ENCODE results near the gene AOX1. TPM values are rescaled to one million over a fixed set of nuclear protein-coding genes. Genes with fewer than 3 reads are reported as not detected.
"Not testable (repeated sequence)": the region's sequence is repeated elsewhere in the genome, so short reads cannot be mapped to it uniquely, and the experiment has no call there.

Gene AOX1
- total RNA-seq, 1 donor from 2014 or later, result 2.1 TPM

DNA sequence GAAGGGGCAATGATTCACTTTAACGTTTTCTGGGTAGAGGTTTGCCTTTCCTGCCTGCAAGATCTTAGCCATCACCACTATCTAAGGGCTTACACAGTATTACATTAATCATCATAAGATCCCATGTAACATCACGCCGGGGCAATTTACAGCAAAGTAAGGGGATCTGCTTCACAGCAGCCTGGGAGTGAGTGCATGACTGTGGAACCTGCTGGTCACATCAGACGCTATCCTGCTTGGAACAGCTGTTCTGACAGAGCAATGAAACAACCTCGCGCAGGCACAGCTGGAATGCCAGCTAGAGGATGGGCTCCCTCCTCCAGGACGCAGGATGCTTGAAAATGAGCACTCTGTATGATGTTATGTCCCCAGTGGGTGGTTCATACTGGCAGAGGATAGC, 89.0 kb downstream of the AOX1 start:
- Histone ChIP-seq H3K4me3 (ENCODE audit: low read length in 3 of 3) (no peak overlapping the region), H3K36me3 (ENCODE audit: control insufficient read depth in 3 of 3, insufficient read depth in 3 of 3, low read length in 3 of 3) (no peaks in the 10 kb centered on the region), H3K9ac (ENCODE audit: low read depth in 1 of 3, low read length in 3 of 3) (no peak overlapping the region), H3K27ac (ENCODE audit: low read depth, low read length) (no peak overlapping the region), H3K27me3 (ENCODE audit: control insufficient read depth in 3 of 3, insufficient read depth in 3 of 3, low read length in 3 of 3) (peaks cover 0 to 2% (median 0%) of the 10 kb centered on the region in 3 donors), H3K9me3 (ENCODE audit: control insufficient read depth in 3 of 3, low read length in 3 of 3) (no peaks in the 10 kb centered on the region), H3K4me1 (ENCODE audit: control insufficient read depth in 3 of 3, insufficient read depth in 3 of 3, low read length in 3 of 3) (peaks cover 0 to 3% (median 3%) of the 10 kb centered on the region in 3 donors)

DNA sequence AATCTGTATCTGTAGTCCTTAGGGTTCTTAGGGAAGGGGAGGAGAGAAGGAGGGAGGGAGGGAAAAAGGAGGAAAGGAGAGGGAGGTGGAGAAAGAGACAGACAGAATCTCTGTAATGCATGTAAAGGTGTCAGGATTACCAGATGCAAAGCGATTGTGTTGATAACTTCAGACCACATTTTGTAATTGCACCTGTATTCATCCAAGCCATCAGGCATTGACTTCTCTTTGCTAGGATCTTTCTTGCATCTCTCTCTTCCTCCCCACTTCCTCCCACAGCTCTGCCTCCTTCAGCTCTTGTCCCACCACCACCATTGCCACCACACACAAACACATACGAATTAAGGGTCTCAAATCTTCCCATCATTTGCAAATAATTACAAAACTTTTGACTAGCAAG, 91.4 kb downstream of the AOX1 start:
- H3K27me3 ChIP-seq (ENCODE audit: control insufficient read depth in 3 of 3, insufficient read depth in 3 of 3, low read length in 3 of 3), result peaks cover 0 to 2% (median 0%) of the 10 kb centered on the region in 3 donors
- no peak overlapping the region for H3K4me3 ChIP-seq (ENCODE audit: low read length in 3 of 3)
- no peak overlapping the region for H3K27ac ChIP-seq (ENCODE audit: low read depth, low read length)
- no peaks in the 10 kb centered on the region for H3K36me3 ChIP-seq (ENCODE audit: control insufficient read depth in 3 of 3, insufficient read depth in 3 of 3, low read length in 3 of 3)
- H3K9ac ChIP-seq (ENCODE audit: low read depth in 1 of 3, low read length in 3 of 3), result no peak overlapping the region
- H3K9me3 ChIP-seq (ENCODE audit: control insufficient read depth in 3 of 3, low read length in 3 of 3), result no peaks in the 10 kb centered on the region
- H3K4me1 ChIP-seq (ENCODE audit: control insufficient read depth in 3 of 3, insufficient read depth in 3 of 3, low read length in 3 of 3), result peaks cover 0 to 3% (median 3%) of the 10 kb centered on the region in 3 donors

DNA sequence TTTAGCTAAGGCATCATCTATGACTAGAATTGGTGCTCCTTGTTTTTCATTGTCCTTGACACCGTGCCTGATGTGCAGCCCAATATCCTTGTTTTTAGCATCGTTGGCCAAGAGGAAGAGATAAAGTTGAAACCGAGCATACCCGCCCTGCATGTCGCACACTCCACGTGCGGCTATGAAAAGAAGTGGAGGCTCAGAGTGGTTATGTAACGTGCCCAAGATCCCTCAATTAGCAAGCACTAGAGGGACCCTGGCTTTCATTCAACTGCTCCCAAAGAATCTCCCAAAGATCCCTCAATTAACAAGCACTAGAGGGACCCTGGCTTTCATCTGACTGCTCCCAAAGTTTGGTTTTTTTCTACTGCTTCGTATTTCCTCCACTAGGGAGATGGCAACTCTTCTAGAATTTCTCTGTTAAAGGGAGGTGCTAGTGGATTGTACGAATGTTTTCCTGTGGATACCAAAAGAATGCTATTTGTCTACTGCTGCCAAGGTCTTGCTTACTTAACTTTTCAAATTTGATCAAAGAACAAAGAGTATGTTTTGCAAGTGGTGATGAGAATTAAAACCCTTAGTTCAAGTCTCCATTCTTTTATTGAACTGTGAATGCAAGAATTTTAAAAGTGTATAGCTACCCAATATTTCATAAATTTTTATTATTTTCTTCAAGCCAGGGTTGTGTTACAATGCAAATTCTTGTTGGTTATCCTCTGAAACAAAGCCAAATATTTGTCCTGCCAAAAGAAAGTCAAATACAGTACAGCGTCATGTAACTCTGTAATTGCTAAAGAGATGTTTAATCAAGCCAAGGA, 92.1 kb downstream of the AOX1 start:
- Histone ChIP-seq H3K27ac (ENCODE audit: low read depth, low read length) (no peak overlapping the region), H3K36me3 (ENCODE audit: control insufficient read depth in 3 of 3, insufficient read depth in 3 of 3, low read length in 3 of 3) (no peaks in the 10 kb centered on the region), H3K4me1 (ENCODE audit: control insufficient read depth in 3 of 3, insufficient read depth in 3 of 3, low read length in 3 of 3) (peaks cover 0 to 3% (median 3%) of the 10 kb centered on the region in 3 donors), H3K4me3 (ENCODE audit: low read length in 3 of 3) (no peak overlapping the region), H3K27me3 (ENCODE audit: control insufficient read depth in 3 of 3, insufficient read depth in 3 of 3, low read length in 3 of 3) (peaks cover 0 to 2% (median 0%) of the 10 kb centered on the region in 3 donors), H3K9ac (ENCODE audit: low read depth in 1 of 3, low read length in 3 of 3) (no peak overlapping the region), H3K9me3 (ENCODE audit: control insufficient read depth in 3 of 3, low read length in 3 of 3) (no peaks in the 10 kb centered on the region)

DNA sequence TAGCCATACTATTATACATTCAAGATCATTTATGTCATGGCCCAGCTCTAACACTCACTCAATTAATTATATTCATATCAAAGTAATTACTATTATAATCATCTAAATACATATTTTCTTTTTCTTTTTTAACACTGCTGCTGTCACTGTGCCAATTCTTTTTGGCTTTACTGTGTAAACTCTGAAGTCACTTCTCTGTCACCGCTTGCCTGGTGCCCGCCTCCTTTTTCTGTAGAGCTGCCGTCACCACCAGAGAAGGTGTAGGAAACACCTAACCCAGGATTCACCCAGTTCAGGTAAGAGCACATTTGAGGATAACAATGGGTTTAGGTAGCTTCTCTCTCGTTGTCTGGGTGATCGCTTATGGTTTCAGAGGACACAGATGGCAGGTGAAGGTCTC, 93.3 kb downstream of the AOX1 start:
- peaks cover 0 to 2% (median 0%) of the 10 kb centered on the region in 3 donors for H3K27me3 ChIP-seq (ENCODE audit: control insufficient read depth in 3 of 3, insufficient read depth in 3 of 3, low read length in 3 of 3)
- H3K4me1 ChIP-seq (ENCODE audit: control insufficient read depth in 3 of 3, insufficient read depth in 3 of 3, low read length in 3 of 3), result peaks cover 0 to 3% (median 3%) of the 10 kb centered on the region in 3 donors
- H3K36me3 ChIP-seq (ENCODE audit: control insufficient read depth in 3 of 3, insufficient read depth in 3 of 3, low read length in 3 of 3), result no peaks in the 10 kb centered on the region
- no peak overlapping the region for H3K9ac ChIP-seq (ENCODE audit: low read depth in 1 of 3, low read length in 3 of 3)
- no peak overlapping the region for H3K27ac ChIP-seq (ENCODE audit: low read depth, low read length)
- H3K4me3 ChIP-seq (ENCODE audit: low read length in 3 of 3), result no peak overlapping the region
- no peaks in the 10 kb centered on the region for H3K9me3 ChIP-seq (ENCODE audit: control insufficient read depth in 3 of 3, low read length in 3 of 3)

DNA sequence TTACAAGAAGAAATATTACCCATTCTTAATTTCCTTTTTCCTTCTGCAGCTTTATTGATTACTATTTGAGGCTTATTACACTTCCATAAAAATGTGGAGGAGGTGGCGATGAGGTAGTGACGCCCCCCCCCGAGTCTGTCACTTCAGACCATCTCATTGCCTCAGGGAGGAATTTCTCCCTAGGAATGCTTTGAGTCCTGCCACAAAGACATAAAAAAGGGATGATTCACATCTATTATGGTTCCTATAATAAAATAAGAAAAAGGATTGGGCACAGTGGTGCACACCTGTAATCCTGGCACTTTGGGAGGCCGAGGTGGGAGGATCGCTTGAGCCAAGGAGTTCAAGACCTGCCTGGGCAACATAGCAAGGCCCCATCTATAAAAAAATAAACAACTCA, 93.7 kb downstream of the AOX1 start:
- no peaks in the 10 kb centered on the region for H3K36me3 ChIP-seq (ENCODE audit: control insufficient read depth in 3 of 3, insufficient read depth in 3 of 3, low read length in 3 of 3)
- no peaks in the 10 kb centered on the region for H3K9me3 ChIP-seq (ENCODE audit: control insufficient read depth in 3 of 3, low read length in 3 of 3)
- peaks cover 0 to 2% (median 0%) of the 10 kb centered on the region in 3 donors for H3K27me3 ChIP-seq (ENCODE audit: control insufficient read depth in 3 of 3, insufficient read depth in 3 of 3, low read length in 3 of 3)
- H3K27ac ChIP-seq (ENCODE audit: low read depth, low read length), result no peak overlapping the region
- peaks cover 0 to 3% (median 3%) of the 10 kb centered on the region in 3 donors for H3K4me1 ChIP-seq (ENCODE audit: control insufficient read depth in 3 of 3, insufficient read depth in 3 of 3, low read length in 3 of 3)
- H3K4me3 ChIP-seq (ENCODE audit: low read length in 3 of 3), result no peak overlapping the region
- H3K9ac ChIP-seq (ENCODE audit: low read depth in 1 of 3, low read length in 3 of 3), result no peak overlapping the region

DNA sequence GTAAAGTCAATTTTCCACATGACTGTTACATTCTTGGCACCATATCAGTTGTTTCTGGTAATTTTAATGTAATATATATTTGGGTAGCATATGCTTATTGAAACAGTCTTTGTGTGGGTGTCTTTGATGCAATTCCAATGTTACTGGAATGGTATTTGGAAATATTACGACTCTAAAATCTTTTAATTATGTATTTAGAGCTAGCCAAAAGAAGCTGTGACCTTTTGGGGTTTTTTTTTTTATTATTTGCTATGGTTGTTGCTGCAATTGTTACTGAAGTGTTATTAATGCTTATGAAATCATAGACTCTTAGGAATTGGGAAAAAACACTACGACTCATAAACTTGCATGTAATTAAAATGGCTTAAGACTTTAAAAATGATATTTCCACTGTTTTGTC, 95.9 kb downstream of the AOX1 start:
- Histone ChIP-seq H3K36me3 (ENCODE audit: control insufficient read depth in 3 of 3, insufficient read depth in 3 of 3, low read length in 3 of 3) (no peaks in the 10 kb centered on the region), H3K4me3 (ENCODE audit: low read length in 3 of 3) (no peak overlapping the region), H3K27ac (ENCODE audit: low read depth, low read length) (no peak overlapping the region), H3K9me3 (ENCODE audit: control insufficient read depth in 3 of 3, low read length in 3 of 3) (no peaks in the 10 kb centered on the region), H3K27me3 (ENCODE audit: control insufficient read depth in 3 of 3, insufficient read depth in 3 of 3, low read length in 3 of 3) (no peaks in the 10 kb centered on the region), H3K4me1 (ENCODE audit: control insufficient read depth in 3 of 3, insufficient read depth in 3 of 3, low read length in 3 of 3) (peaks cover 0 to 3% (median 3%) of the 10 kb centered on the region in 3 donors), H3K9ac (ENCODE audit: low read depth in 1 of 3, low read length in 3 of 3) (no peak overlapping the region)

DNA sequence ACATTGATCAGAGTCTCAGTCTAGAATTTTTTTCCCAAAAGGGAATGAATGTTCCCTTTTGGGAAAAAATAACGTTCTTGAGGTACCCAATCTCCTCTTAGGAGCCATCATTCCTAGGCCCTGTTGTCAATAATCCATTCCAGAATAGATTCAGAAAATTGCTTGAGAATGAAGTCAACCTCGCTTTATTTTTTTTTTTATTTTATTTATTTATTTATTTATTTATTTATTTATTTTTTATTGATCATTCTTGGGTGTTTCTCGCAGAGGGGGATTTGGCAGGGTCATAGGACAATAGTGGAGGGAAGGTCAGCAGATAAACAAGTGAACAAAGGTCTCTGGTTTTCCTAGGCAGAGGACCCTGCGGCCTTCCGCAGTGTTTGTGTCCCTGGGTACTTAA, 96.6 kb downstream of the AOX1 start:
- not testable (repeated sequence) for H3K9ac ChIP-seq (ENCODE audit: low read depth in 1 of 3, low read length in 3 of 3); H3K36me3 ChIP-seq (ENCODE audit: control insufficient read depth in 3 of 3, insufficient read depth in 3 of 3, low read length in 3 of 3); H3K9me3 ChIP-seq (ENCODE audit: control insufficient read depth in 3 of 3, low read length in 3 of 3); H3K27ac ChIP-seq (ENCODE audit: low read depth, low read length); H3K4me3 ChIP-seq (ENCODE audit: low read length in 3 of 3); H3K27me3 ChIP-seq (ENCODE audit: control insufficient read depth in 3 of 3, insufficient read depth in 3 of 3, low read length in 3 of 3); H3K4me1 ChIP-seq (ENCODE audit: control insufficient read depth in 3 of 3, insufficient read depth in 3 of 3, low read length in 3 of 3)

DNA sequence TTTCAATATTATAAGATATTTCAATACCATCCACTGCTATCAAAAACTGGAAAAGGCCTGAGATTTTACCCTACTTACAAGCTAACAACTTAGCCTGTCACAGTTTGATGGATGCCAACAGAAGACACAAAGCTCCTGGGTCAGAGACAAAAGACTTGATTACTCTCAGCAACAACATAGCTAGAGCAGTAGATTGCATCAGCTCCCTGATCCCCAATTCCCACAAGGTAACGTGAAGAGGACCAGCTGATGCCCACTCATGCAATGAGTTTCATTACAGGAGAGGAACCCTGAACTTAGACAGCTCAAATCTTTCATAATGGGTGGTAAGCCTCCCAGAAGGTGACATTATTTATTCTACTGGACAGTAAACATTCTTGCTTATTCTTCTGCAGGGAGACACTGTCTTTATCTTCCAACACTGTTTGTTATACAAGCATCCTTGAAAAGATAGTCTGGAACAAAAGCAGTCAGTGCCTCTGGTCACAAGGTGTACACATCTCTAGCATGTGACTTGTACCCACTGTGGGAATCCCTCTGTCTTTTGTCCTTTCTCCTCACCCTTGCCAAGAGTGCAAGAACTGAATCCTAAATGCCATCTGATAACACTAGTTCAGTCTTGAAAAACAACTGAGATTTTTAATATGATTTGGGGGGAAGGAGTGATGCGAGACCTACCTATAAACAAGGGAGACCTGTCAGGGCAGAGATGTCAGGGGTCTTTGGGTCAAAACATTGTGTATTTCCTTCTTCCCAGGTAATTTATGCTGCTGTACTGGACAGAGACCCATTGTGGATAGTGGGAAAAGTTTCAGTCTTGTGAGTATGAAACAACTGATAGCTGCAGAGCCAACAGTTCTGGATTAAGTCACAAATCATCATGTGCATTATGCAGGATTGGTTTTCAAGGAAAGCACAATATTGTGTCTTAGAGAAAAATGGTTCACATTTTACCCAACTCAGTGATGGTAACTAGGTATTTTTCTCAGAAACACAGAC, 102.4 kb downstream of the AOX1 start:
- Histone ChIP-seq H3K27ac (ENCODE audit: low read depth, low read length) (no peak overlapping the region), H3K9ac (ENCODE audit: low read depth in 1 of 3, low read length in 3 of 3) (no peak overlapping the region), H3K27me3 (ENCODE audit: control insufficient read depth in 3 of 3, insufficient read depth in 3 of 3, low read length in 3 of 3) (no peaks in the 10 kb centered on the region), H3K9me3 (ENCODE audit: control insufficient read depth in 3 of 3, low read length in 3 of 3) (no peaks in the 10 kb centered on the region), H3K4me1 (ENCODE audit: control insufficient read depth in 3 of 3, insufficient read depth in 3 of 3, low read length in 3 of 3) (no peaks in the 10 kb centered on the region), H3K4me3 (ENCODE audit: low read length in 3 of 3) (no peak overlapping the region), H3K36me3 (ENCODE audit: control insufficient read depth in 3 of 3, insufficient read depth in 3 of 3, low read length in 3 of 3) (no peaks in the 10 kb centered on the region)

DNA sequence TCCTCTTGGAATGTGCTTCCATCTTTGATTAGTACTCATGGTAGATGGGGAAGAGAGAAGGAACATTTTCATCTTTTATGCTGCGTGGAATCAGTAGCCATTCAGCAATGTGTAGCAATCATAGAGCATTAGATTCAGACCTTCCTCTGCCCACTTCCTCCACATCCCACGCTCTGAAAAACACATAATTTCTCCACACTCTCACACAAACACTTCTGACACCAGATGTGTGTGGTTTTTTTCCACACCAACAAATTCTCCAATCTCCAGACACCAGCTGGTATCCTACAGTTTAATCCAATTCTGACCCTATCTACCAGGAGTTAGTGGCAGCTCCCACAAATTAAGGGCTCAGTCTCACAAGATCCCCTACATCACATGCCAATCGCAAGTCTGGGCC, 103.3 kb downstream of the AOX1 start:
- Histone ChIP-seq H3K9ac (ENCODE audit: low read depth in 1 of 3, low read length in 3 of 3) (no peak overlapping the region), H3K27ac (ENCODE audit: low read depth, low read length) (no peak overlapping the region), H3K4me3 (ENCODE audit: low read length in 3 of 3) (no peak overlapping the region)

More for the DNA sequence above, 103.3 kb downstream of the AOX1 start:
- Histone ChIP-seq H3K4me1 (ENCODE audit: control insufficient read depth in 3 of 3, insufficient read depth in 3 of 3, low read length in 3 of 3) (no peaks in the 10 kb centered on the region), H3K36me3 (ENCODE audit: control insufficient read depth in 3 of 3, insufficient read depth in 3 of 3, low read length in 3 of 3) (no peaks in the 10 kb centered on the region), H3K9me3 (ENCODE audit: control insufficient read depth in 3 of 3, low read length in 3 of 3) (no peaks in the 10 kb centered on the region), H3K27me3 (ENCODE audit: control insufficient read depth in 3 of 3, insufficient read depth in 3 of 3, low read length in 3 of 3) (peaks cover 0 to 2% (median 0%) of the 10 kb centered on the region in 3 donors)

Measured in skeletal muscle tissue (tissue), 4 donors.